ENCODE results near the gene SYT1. TPM values are rescaled to one million over a fixed set of nuclear protein-coding genes. Genes with fewer than 3 reads are reported as not detected.

SYT1 gene
- total and polyA plus RNA-seq, 2 donors (not counting 3 experiments of a cell fraction or from before 2014, with no cell fraction given): 3.2 to 15.3 TPM

GRCh38 chr12:78880078-78880477 is 15.5 kb downstream of the SYT1 start:
- H3K4me3 ChIP-seq (replicated peaks in 1 of 3; ENCODE audit: insufficient read depth in 1 of 3, low read depth in 1 of 3, low read length in 3 of 3): no peak overlapping the region
- H3K9me1 ChIP-seq (replicated peaks; ENCODE audit: control insufficient read depth, extremely low read depth, insufficient read depth, low read length): no peaks in the 10 kb centered on the region
- ChIA-PET CTCF (no interaction called here), POLR2A (no interaction called here)
- peak; percentile 25 for TF ChIP-seq FOS (IDR thresholded peaks at IDR 0.05; ENCODE audit: borderline replicate concordance, insufficient read depth, low read length)
- no peak for TF ChIP-seq GATA2 (IDR thresholded peaks at IDR 0.05; ENCODE audit: insufficient read depth, insufficient read length, low read depth, low read length)
- no peak for TF ChIP-seq CTCF (IDR thresholded peaks at IDR 0.05; ENCODE audit: extremely low read depth in 1 of 2, insufficient read depth in 1 of 2, low read depth in 1 of 2, low read length in 2 of 2)
- TF ChIP-seq EZH2 (IDR thresholded peaks at IDR 0.05; ENCODE audit: borderline replicate concordance, low read depth, low read length, severe bottlenecking): no peak
- H3K4me2 ChIP-seq (ENCODE audit: insufficient read depth, low read length): peak overlapping the region; percentile 35
- DNase-seq (ENCODE audit: low read depth, low spot score): peak; percentile 28
- no peaks in the 10 kb centered on the region for H3K79me2 ChIP-seq (ENCODE audit: control insufficient read depth, insufficient read depth, low read length)
- H3K27me3 ChIP-seq (ENCODE audit: control insufficient read depth in 2 of 2, insufficient read depth in 2 of 2, low read length in 2 of 2): no peaks in the 10 kb centered on the region
- intact Hi-C loops (cut with micrococcal nuclease): loop anchor here (1.0 to 10.0 kb wide), 4 partner anchors 16 to 1345 kb away; partner anchors contain the start of gene SYT1
- peak; percentile 57 for FAIRE-seq
- dilution Hi-C loops (cut with MboI; ENCODE audit: extremely low pct_ligation_motif_present, low sequenced_read_pairs): no loop called here
- H3K27ac ChIP-seq (ENCODE audit: insufficient read depth, low read depth, low read length): peak overlapping the region; percentile 32
- no peak overlapping the region for H3K9ac ChIP-seq (replicated peaks; ENCODE audit: extremely low read depth, insufficient read depth, low read length)
- BruUV-seq (replicated peaks): no TSS peak
- peak overlapping the region; percentile 74 for H2AFZ ChIP-seq (ENCODE audit: low read depth, low read length)
- H3K4me1 ChIP-seq (ENCODE audit: control insufficient read depth, extremely low read depth, insufficient read depth, low read length): peaks cover 16% of the 10 kb centered on the region
- H4K20me1 ChIP-seq (replicated peaks; ENCODE audit: control insufficient read depth, extremely low read depth, insufficient read depth, low read length): no peaks in the 10 kb centered on the region
- H3K9me3 ChIP-seq (replicated peaks; ENCODE audit: control insufficient read depth, insufficient read depth, low read length): no peaks in the 10 kb centered on the region
- no peaks in the 10 kb centered on the region for H3K36me3 ChIP-seq (ENCODE audit: control insufficient read depth in 2 of 2, extremely low read depth in 1 of 2, insufficient read depth in 2 of 2, low read length in 2 of 2)

GRCh38 chr12:78881685-78882084 is 17.1 kb downstream of the SYT1 start:
- peaks cover 22% of the 10 kb centered on the region for H3K4me1 ChIP-seq (ENCODE audit: control insufficient read depth, extremely low read depth, insufficient read depth, low read length)
- POLR2A ChIA-PET: interaction anchor here (0.6 kb wide), 1 partner anchor 1038 kb away, joined by 3 read pairs; no protein-coding TSS in a partner anchor
- DNase-seq (ENCODE audit: low read depth, low spot score): no peak
- H3K79me2 ChIP-seq (ENCODE audit: control insufficient read depth, insufficient read depth, low read length): no peaks in the 10 kb centered on the region
- no peak overlapping the region for H3K9ac ChIP-seq (replicated peaks; ENCODE audit: extremely low read depth, insufficient read depth, low read length)
- H2AFZ ChIP-seq (ENCODE audit: low read depth, low read length): no peak overlapping the region
- H3K27me3 ChIP-seq (ENCODE audit: control insufficient read depth in 2 of 2, insufficient read depth in 2 of 2, low read length in 2 of 2): no peaks in the 10 kb centered on the region
- no peak overlapping the region for H3K4me2 ChIP-seq (ENCODE audit: insufficient read depth, low read length)
- CTCF ChIA-PET: interaction anchor here (1.2 kb wide), 1 partner anchor 14 kb away, joined by 3 read pairs; no protein-coding TSS in a partner anchor
- TF ChIP-seq MYC (IDR thresholded peaks at IDR 0.05; ENCODE audit: low read depth, low read length) (no peak), EZH2 (IDR thresholded peaks at IDR 0.05; ENCODE audit: borderline replicate concordance, low read depth, low read length, severe bottlenecking) (no peak), GATA2 (IDR thresholded peaks at IDR 0.05; ENCODE audit: insufficient read depth, insufficient read length, low read depth, low read length) (no peak), POLR2AphosphoS5 (IDR thresholded peaks at IDR 0.05; ENCODE audit: insufficient read depth, low read depth, low read length) (no peak), CTCF (IDR thresholded peaks at IDR 0.05; ENCODE audit: extremely low read depth in 1 of 2, insufficient read depth in 1 of 2, low read depth in 1 of 2, low read length in 2 of 2) (no peak), JUN (IDR thresholded peaks at IDR 0.05; ENCODE audit: borderline replicate concordance, insufficient read depth, insufficient read length, low read depth) (no peak), FOS (IDR thresholded peaks at IDR 0.05; ENCODE audit: borderline replicate concordance, insufficient read depth, low read length) (no peak), POLR2A (IDR thresholded peaks at IDR 0.05; ENCODE audit: low read depth, low read length) (no peak), MAX (IDR thresholded peaks at IDR 0.05; ENCODE audit: insufficient read depth, insufficient read length) (no peak)
- H3K27ac ChIP-seq (ENCODE audit: insufficient read depth, low read depth, low read length): no peak overlapping the region
- intact Hi-C loops (cut with micrococcal nuclease) (loop anchor here (2.0 to 10.0 kb wide), 3 partner anchors 181 to 1343 kb away; no protein-coding TSS in a partner anchor), dilution Hi-C loops (cut with MboI; ENCODE audit: extremely low pct_ligation_motif_present, low sequenced_read_pairs) (no loop called here)
- no TSS peak for BruUV-seq (replicated peaks)
- no peak overlapping the region for H3K4me3 ChIP-seq (replicated peaks in 1 of 3; ENCODE audit: insufficient read depth in 1 of 3, low read depth in 1 of 3, low read length in 3 of 3)
- no peaks in the 10 kb centered on the region for H3K9me3 ChIP-seq (replicated peaks; ENCODE audit: control insufficient read depth, insufficient read depth, low read length)
- FAIRE-seq: no peak
- no peaks in the 10 kb centered on the region for H3K9me1 ChIP-seq (replicated peaks; ENCODE audit: control insufficient read depth, extremely low read depth, insufficient read depth, low read length)
- no peaks in the 10 kb centered on the region for H3K36me3 ChIP-seq (ENCODE audit: control insufficient read depth in 2 of 2, extremely low read depth in 1 of 2, insufficient read depth in 2 of 2, low read length in 2 of 2)
- H4K20me1 ChIP-seq (replicated peaks; ENCODE audit: control insufficient read depth, extremely low read depth, insufficient read depth, low read length): no peaks in the 10 kb centered on the region

All from endothelial cell of umbilical vein (primary cell).